Measurements from ENCODE around the gene KSR2. TPM values are rescaled to one million over a fixed set of nuclear protein-coding genes. Genes with fewer than 3 reads are reported as not detected.
"Not testable (repeated sequence)": the region's sequence is repeated elsewhere in the genome, so short reads cannot be mapped to it uniquely, and the experiment has no call there.

The KSR2 gene
- total RNA-seq, 1 donor from 2014 or later = not detected

- intact Hi-C loops (cut with micrococcal nuclease) = no loop called here
- Histone ChIP-seq H3K4me1 (no peaks in the 10 kb centered on the region), H3K27me3 (ENCODE audit: low read depth) (peaks cover 66% of the 10 kb centered on the region), H3K4me3 (no peak overlapping the region), H3K27ac (replicated peaks) (no peak overlapping the region), H3K36me3 (no peaks in the 10 kb centered on the region), H3K9me3 (replicated peaks) (peaks cover 9% of the 10 kb centered on the region)
- TF ChIP-seq, protein P1, sequence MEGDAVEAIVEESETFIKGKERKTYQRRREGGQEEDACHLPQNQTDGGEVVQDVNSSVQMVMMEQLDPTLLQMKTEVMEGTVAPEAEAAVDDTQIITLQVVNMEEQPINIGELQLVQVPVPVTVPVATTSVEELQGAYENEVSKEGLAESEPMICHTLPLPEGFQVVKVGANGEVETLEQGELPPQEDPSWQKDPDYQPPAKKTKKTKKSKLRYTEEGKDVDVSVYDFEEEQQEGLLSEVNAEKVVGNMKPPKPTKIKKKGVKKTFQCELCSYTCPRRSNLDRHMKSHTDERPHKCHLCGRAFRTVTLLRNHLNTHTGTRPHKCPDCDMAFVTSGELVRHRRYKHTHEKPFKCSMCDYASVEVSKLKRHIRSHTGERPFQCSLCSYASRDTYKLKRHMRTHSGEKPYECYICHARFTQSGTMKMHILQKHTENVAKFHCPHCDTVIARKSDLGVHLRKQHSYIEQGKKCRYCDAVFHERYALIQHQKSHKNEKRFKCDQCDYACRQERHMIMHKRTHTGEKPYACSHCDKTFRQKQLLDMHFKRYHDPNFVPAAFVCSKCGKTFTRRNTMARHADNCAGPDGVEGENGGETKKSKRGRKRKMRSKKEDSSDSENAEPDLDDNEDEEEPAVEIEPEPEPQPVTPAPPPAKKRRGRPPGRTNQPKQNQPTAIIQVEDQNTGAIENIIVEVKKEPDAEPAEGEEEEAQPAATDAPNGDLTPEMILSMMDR (IDR thresholded peaks at IDR 0.05; ENCODE audit: borderline replicate concordance) = peak; percentile 65
- no peak for DNase-seq
These were observed 110.9 kb downstream of the KSR2 start for GRCh38 chr12:117857632-117858612.

DNA sequence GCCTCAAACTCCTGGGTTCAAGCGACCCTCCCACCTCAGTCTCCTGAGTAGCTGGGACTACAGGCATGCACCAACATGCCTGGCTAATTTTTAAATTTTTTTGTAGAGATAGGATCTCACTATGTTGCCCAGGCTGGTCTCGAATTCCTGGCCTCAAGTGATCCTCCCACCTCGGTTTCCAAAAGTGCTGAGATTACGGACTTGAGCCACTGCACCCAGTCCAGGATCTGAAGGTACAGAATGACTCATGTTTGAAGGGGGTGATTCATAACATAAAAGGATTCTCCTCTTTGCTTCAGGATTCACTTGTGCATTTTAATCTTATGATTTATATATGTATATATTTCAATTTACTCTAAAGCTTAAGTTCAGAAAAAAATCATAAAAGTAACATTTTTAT is 111.7 kb downstream of the KSR2 start:
- H3K9me3 ChIP-seq (replicated peaks); H3K36me3 ChIP-seq; DNase-seq; H3K4me1 ChIP-seq; H3K4me3 ChIP-seq; intact Hi-C loops (cut with micrococcal nuclease); H3K27ac ChIP-seq (replicated peaks): not testable (repeated sequence)
- H3K27me3 ChIP-seq (ENCODE audit: low read depth) = peaks cover 62% of the 10 kb centered on the region

DNA sequence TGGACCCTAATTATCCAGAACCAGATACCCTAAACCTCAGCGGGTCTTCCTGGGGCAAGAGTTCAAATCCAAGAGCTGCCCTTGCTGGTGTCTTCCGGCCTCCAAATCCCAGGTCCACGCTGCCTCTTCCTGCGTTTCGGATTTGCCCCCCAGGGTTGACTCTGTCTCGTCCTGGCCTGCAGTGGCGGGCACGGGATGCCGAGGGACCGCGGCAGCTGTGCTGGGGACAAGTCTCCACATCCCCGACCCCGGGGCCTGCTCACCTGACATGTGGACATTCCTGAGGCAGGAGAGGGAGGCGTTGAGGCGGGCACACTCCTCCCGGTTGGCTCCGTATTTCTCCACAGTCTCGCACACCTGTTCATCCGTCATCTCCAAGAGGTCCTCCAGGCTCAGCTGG is 113.6 kb downstream of the KSR2 start:
- Histone ChIP-seq H3K4me1 (no peaks in the 10 kb centered on the region), H3K36me3 (no peaks in the 10 kb centered on the region), H3K9me3 (replicated peaks) (peaks cover 9% of the 10 kb centered on the region), H3K27me3 (ENCODE audit: low read depth) (peaks cover 74% of the 10 kb centered on the region), H3K27ac (replicated peaks) (no peak overlapping the region), H3K4me3 (no peak overlapping the region)
- intact Hi-C loops (cut with micrococcal nuclease) = no loop called here
- TF ChIP-seq, protein P1 (IDR thresholded peaks at IDR 0.05; ENCODE audit: borderline replicate concordance) = no peak
- no peak for DNase-seq

GRCh38 chr12:117854339-117855012 is 114.3 kb downstream of the KSR2 start:
- peaks cover 78% of the 10 kb centered on the region for H3K27me3 ChIP-seq (ENCODE audit: low read depth)
- no peak for DNase-seq
- intact Hi-C loops (cut with micrococcal nuclease) = no loop called here
- H3K4me3 ChIP-seq = no peak overlapping the region
- TF ChIP-seq, protein P1 (IDR thresholded peaks at IDR 0.05; ENCODE audit: borderline replicate concordance) = peak; percentile 51
- H3K4me1 ChIP-seq = no peaks in the 10 kb centered on the region
- peaks cover 9% of the 10 kb centered on the region for H3K9me3 ChIP-seq (replicated peaks)
- H3K27ac ChIP-seq (replicated peaks) = no peak overlapping the region
- H3K36me3 ChIP-seq = no peaks in the 10 kb centered on the region

GRCh38 chr12:117853600-117853999 is 115.2 kb downstream of the KSR2 start:
- Histone ChIP-seq H3K9me3 (replicated peaks) (peaks cover 9% of the 10 kb centered on the region), H3K27me3 (ENCODE audit: low read depth) (peaks cover 78% of the 10 kb centered on the region), H3K4me3 (no peak overlapping the region), H3K4me1 (no peaks in the 10 kb centered on the region), H3K36me3 (no peaks in the 10 kb centered on the region), H3K27ac (replicated peaks) (no peak overlapping the region)
- no peak for DNase-seq
- TF ChIP-seq, protein P1 (IDR thresholded peaks at IDR 0.05; ENCODE audit: borderline replicate concordance) = no peak
- intact Hi-C loops (cut with micrococcal nuclease) = no loop called here
